GM19043 (cell line): ENCODE results near the gene BABAM2.
"Not testable (repeated sequence)": the region's sequence is repeated elsewhere in the genome, so short reads cannot be mapped to it uniquely, and the experiment has no call there.

ENCODE experiments used
- ATAC-seq: cut with Tn5 transposase; IDR thresholded peaks from one replicate; pipeline ENCODE4 v1.9.1; 2021; ENCODE audit warnings: low read depth; ENCODE audit not compliant: unreplicated experiment

BABAM2 gene

DNA sequence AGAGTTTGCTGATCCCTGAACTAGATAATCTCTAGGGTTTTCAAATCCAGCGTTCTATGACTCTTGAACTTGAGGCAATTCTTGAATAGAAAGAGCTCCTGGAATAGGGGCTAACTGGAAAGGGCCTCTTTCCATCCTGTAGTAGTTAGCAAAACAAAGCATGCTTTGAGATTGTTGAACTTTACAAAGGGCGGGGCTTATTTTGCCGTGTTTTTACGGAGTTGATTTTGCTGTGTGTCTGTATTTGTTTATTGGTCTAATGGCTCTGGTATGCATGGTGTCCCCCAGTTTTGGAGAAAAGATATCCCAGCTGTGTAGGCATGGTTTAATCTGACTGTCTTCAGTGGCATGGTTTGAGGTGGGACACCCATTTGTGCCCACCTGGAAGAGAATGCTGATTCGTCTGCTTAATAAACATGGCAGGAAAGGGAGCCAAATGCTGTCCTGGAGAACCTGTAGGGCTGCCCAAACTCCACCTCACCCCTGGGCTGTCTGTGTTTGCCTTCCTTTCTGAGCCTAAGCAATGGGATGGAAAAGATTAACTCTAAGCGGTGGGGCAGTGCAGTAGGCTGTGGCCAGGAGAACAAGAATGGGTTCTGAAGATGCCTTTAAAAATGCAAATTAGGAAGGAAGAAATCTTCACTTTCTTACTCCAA lies 428.1 kb downstream of the BABAM2 start:
- no peak for ATAC-seq

DNA sequence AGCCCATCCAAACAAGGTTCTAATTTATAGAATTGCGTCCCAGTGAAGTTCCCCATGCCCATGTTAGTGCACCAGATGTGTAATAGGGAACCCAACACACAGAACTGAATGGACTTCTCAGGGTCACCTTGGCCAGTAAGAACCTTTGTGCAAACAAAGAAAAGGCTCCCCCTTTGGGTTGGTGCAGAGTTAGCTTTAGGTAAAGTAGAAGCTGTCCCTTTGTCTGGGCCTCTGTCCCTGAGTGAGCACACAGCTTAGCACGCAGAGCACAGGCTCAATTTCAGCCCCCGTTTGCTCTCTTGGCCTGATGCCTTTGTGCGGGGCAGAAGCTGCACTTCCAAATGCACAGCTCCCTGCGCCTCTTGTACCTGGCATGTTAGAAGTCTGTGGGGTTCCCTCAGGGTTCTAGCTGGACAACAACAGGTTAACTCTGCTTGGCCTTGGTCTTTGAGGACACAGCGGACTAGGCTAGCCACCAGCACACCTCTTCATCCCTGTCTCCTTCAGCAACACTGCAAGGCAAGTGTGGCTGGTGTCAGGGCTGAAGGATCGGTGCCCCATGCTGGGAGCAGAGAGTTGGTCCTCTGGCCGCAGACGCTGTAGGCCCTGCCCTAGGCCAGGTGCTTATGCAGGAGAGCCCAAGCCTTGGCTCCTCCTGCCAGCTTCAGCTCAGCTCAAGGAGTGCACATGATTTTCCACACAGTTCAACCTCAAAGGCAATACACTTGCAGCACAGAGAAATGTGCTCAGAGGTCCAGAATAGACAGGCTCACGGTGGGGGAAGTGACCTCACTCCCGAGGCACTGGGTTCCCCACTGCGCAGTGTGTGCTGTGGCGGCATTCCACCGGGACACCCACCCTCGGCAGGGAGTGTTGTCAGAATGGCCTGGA lies 428.8 kb downstream of the BABAM2 start:
- no peak for ATAC-seq

DNA sequence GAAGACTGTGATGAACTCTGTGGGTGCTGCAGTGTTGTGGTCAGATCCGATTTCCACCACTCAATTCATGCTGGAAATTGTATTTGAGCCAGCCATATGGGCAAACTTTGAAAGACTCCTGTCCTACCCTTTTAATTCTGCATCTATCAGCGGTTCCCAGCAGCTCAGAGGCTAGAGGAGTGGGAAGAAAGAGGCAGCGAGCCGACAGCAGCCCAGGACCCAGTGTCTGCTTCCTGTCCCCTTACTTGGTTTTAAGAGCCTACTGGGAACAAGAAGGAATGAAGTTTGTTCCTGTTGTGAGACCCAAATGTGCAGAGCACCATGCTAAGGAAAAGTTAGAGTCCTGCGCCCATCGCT lies 429.5 kb downstream of the BABAM2 start:
- no peak for ATAC-seq

DNA sequence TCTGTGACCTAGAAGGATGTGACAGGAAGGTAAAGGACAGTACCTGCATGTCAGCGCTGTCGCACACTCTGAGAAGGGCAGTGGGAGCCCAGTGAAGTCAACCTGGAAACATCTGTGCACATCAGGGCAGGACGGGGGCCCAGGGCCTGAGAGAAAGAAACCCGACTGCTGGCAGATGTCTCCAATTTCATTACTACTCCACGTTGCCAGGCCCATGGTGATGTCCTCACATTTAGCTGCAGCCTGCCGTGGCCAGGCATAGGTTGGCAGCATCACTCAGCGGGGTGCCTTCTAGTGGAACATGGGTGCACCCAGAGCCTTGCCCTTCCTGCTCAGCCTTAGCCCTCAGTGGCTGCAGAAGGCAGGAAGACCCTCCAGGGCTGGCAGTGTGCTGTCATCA lies 429.8 kb downstream of the BABAM2 start:
- no peak for ATAC-seq

DNA sequence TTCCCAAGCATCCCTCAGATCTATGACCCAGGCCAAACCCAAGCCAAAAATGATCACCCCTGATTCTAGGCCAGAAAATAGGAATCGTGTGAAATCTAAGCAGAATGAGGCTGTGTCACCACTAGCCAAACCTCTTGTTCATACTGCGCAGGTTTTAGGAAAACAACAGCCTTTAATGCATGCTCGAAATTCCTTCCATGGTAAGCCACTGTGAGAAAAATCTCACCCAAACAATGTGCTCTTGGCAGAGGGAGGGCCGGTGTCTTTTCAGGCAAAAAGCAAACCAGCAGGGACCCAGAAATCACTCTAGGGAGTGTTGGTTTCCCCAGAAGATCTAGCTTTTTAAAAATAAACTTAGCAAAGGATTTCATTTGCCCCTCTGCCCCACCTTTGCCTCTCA lies 430.9 kb downstream of the BABAM2 start:
- no peak for ATAC-seq

DNA sequence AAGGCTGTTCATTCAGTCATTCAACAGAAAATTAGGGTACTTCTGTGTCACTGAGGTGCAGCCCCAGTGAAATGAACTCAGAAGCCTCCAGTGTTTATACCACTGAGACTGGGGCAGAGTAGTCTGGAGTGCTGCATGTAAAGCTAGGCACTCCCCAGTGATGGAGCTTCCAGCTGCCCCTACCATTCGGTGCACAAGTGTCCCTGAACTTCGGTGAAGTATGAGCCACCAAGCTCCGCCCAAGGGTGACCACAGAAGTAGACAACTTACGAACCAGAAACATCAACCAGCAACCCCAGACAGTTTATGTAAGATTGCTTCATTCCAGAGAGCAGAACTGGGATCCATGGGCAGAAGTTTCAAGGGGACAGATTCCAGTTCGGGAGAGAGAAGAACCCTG lies 431.5 kb downstream of the BABAM2 start:
- ATAC-seq = no peak

DNA sequence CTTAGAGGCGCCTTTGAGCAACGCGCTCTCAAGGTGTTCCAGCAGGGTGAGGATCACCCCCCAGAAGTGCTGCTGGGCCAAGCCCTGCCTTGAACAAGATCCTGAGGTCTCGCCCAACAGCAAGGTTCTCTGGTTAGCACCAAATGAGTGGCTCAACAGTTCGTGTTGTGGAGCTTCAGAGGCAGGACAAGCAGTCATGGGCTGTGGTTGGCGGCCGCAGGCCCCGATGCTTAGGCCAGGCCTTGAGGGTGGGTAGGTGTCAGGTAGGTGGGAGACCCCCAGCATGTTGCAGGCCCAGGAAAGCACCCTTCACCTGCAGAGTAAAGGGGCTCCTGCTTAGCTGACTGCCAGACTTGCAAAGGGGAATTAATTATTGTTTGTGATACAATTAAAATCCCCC lies 431.9 kb downstream of the BABAM2 start:
- ATAC-seq = no peak

DNA sequence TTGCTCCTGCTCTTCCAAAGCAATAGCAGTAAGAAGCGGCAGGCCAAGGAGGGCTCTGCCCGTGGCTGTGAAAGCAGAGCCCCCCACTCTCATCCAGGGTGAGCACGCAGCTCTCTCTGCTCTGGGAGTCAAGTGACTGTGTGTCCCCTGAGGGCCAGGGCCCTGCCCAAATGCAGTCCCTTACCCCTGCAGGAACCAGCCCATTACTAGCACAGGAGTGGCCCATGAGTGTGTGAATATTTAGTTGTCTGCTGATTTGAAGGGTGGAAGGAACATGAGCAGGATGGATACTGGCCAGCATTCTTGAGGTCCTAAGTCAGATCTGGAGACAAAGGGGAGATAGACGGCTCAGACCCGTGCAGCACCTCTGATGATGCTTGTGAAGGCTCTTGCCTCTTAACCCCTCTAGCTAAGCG lies 432.5 kb downstream of the BABAM2 start:
- no peak for ATAC-seq

DNA sequence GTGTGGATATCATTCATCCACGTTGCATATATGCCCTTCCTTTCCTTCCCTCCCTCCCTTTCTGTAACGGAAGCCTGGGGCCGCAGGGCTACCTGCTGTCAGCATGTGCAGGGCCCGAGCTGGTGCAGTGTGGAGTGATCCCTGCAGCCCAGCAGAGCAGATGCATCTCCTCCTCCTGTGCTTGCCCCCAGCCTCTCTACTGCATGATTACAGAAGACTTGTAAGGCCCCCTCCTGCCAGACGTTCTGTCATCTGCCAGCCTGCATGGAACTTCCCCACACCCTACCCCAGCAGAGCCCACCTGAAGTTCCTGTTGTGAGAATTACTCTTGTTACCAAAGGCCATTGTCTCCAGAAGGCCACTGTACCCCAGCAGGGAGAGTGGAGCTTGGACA lies 434.6 kb downstream of the BABAM2 start:
- no peak for ATAC-seq

DNA sequence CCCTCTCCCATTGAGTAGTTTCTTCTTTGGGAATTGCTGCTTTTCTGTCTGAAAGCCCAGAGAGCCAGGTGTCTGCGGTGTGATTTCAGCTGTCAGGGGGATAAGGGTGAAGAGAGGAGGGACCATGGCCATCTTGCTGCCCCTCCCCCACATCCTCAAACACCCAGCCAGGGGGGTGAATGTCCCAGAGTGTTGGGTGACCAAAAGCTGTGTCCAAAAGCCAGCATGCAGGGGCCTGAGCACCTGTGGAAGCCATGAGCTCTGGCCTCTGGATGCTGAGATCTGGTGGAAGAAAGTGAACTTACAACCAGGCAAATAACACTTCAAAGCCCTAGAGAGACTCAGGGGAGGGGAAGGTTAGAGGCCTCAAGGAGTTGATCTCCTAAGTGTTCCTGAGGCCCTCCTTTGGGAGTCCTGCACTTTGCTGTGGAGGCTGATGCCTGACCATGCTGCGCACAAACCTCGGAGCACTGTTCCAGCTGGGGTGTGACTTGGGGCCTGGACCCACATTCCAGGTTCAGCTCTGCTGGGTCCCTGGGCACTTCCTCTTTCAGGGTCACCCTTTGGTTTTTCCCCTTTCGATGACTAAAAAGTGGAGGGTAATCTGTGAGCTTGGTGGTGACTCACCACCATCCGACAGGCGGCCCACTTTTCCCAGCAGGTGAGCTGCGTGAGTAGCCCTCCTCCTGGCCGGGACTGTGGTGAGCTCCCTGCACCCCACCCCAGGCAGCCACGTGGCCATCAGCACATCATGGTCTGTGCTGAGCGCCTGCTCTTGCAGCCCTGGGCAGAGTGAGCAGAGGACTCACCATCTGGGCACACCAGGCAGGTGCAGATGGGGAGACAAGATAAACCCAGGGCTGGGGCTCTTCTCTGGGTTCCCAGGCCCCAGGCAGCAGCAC lies 435.3 kb downstream of the BABAM2 start:
- ATAC-seq = no peak

DNA sequence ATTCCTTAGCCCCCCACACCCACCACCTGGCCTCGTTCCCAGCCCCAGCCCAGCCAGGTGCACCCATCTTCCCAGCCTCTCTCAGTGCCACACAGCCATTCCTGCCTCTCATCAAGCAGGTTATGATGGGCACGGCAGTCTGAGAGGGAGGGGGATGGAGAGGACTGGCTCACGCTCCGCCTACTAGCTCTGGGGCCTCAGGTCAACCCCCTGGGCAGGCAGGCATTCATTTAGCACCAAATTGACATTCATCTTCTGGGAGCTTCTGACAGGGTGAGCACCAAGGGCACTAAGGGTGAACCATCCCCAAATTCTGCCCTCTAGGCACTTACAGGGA lies 435.9 kb downstream of the BABAM2 start:
- no peak for ATAC-seq

DNA sequence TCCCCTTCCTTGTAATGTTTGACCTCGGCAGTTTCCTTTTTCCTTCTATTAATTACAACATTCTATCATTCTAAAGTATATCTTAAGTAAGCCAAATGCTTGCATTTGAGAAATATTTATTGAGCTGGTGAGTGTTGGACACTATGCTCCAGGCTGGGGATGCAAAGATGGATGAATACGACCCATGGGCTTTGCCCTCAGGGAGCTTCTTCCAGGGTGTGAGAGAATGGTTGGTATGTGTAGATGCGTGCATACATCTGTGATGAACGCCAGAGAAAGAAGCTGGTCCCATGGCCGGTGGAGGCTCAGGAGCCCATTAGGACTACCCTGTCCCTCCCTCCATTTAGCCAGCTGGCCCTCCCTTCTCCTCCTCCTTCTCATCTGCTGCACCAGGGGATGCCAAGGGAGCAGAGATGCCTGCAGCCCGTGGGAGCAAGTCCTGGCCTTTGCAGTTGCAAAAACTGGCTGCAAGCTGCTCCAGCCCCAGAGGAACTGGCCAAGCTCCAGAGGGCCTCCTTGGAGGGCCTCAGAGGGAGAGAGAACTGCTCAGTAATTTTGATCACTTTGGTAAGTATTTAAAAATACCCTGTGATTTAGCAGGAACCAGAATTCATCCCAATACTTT lies 436.5 kb downstream of the BABAM2 start:
- ATAC-seq = no peak

DNA sequence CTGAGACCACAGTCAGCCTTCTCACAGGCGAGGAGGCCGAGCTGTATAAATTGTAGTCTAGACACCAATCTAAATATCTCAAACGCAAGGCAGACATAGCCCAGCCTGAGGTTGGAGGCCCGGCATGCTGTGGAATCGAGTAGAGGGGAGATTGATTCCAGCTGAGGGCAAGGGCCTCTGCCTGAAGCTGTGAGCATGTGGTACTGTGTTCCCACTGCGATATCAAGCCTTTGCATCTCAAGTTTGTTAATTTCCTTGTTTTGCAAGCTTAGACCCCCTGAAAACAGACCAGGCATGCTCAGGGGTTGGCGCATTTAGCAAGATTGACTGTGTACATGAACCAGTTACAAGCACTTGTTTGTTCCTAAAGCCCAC lies 437.0 kb downstream of the BABAM2 start:
- ATAC-seq = no peak

DNA sequence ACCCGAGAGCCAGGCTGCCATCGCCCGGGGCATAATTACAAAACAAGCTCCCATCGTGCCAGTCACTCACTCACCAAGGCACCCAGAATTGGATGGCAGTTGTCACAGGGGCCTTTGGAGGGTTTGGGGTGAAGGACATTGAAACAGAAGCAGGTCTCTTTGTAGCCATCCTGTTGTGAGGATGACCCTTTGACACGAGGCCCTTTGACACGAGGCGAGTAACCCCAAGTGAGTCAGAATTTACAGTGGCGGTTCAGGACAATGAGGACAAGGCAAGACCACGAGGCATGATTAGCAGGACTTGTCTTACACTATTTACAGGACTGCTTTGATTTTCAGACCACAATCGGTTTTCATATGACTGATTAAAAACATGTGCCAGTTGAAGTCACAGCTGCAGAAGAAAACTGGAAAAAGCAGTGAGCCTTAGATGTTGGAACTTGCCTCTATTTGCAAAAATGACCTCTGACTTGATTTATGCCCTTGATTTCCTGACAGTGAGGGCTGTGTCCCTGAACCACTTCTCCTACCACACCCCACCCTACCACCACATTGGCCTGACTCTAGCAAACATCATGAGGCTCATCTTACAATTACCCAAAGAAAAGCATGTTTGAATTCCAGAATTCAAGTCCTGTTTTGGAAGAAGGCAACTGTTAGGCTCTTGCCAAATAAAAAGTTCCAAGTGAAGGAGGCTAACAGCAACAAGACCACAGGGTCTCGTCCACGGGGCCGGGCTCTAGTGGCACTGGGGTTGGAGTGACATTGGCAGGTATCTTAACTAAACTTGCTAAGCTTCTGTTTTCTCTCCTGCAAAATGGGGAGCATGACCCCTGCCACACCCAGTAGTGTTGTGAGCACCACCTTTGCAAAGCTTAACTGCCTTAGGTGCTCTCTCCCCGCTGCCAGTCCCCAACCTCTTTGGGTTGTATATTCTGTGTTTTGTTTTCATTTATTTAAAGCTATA lies 437.7 kb downstream of the BABAM2 start:
- ATAC-seq = no peak

DNA sequence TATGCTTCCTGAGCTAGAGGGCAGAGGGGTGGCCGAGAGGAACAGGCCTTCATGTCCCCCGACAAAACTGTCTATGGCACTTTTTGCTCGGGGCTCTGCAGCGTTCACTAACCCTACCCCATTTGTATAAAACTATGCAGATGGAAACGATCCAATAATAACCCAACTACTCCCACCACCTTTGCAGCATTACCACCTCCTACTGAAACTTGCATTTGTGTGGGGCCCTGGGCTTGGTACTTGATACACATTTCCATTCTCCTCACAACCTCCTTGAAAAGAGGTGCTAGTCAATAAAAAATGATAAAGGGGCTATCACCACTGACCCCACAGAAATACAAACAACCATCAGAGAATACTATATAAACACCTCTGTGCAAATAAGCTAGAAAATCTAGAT lies 438.7 kb downstream of the BABAM2 start:
- ATAC-seq = no peak

DNA sequence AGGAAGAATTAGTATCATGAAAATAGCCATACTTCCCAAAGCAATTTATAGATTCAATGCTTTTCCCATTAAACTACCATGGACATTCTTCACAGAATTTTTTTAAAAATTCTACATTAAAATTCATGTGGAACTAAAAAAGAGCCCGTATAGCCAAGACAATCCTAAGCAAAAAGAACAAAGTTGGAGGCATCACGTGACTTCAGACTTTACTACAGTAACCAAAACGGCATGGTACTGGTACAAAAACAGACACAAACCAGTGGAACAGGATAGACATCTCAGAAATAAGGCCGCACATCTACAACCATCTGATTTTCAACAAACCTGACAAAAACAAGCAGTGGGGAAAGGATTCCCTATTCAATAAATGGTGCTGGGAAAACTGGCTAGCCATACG lies 440.2 kb downstream of the BABAM2 start:
- ATAC-seq = not testable (repeated sequence)

DNA sequence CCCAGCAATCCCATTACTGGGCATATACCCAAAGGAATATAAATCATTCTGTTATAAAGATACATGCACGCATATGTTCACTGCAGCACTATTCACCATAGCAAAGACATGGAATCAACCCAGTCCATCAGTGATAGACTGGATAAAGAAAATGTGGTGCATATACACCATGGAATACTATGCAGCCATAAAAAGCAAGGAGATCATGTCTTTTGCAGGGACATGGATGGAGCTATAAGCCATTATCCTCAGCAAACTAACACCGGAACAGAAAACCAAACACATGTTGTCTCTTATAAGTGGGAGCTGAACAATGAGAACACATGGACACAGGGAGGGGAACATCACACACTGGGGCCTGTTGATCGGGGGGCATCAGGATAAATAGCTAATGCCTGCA lies 441.3 kb downstream of the BABAM2 start:
- not testable (repeated sequence) for ATAC-seq

DNA sequence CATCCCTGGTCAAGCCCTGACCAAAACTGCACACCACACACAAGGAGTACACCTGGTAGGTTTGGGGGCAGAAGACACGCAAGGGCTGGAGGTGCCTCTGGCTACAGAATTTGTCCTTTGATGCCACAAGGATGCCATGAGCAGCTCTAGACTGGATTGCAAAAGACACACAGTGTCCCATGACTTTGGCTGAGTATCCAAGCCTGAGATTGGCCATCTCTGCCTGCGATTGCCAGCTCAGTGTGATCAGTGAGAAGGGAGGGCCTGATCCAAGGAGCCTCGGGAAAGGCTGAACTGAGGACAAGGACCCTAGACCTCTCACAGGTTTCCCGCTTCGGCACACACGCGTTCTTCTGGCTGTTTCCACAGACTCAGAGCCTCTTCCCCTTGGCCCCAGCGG lies 442.2 kb downstream of the BABAM2 start:
- ATAC-seq = no peak

DNA sequence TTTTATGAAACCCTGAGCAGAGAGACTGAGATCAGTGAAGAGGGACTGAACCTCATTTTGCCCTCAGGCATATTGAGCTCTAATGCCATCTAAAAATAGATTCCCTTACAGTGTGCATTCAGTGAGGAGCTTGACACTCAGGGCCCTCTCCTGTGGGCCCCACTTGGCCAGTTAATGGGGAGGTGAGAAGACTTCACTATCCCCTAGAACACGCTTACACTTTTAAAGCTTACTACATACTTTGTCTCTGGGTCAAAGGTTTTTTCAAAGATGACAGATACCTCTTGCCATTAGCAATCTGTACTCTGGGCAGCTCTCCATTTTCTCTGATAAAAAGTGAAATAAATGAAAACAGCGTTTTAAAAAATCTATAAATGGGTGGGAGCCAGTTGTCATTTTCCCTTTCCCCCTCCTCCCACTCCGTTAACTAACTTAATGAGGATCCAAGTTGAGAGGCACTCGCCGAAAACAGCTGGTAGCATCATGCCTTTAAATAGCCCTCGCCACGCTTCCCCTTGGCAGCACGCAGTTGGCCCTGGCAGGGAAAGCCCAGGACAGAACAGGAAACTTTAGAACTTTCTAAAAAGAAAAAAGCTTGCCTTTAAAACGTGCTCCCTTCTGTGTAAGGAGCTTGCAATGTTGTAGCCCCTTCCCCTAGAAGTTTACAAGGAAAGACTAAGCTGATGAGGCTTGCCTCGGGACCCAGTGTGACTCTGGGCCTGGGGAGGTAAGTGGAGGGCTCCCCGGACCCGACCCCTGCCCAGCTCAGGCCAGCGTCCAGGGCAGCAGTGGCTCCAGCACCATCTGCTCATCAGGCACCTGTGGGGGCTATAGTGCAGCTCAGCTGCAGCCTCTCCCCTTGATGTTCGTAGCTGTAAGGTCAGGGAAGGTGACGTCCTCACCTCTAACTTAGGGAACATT lies 443.3 kb downstream of the BABAM2 start:
- no peak for ATAC-seq
